Naive thymus-derived CD4-positive, alpha-beta T cell (primary cell): ENCODE measurements around the gene RAB26. TPM values are rescaled to one million over a fixed set of nuclear protein-coding genes. Genes with fewer than 3 reads are reported as not detected.

Experiments
- ATAC-seq: fragments of 150-1000 bp; cut with Tn5 transposase; 2 replicates; pipeline ENCODE4 v1.10.0; 2021; ENCODE audit warnings: mild to moderate bottlenecking, moderate library complexity
- CTCF ChIA-PET: fragments of 350-600 bp; sonication (Branson Sonifier 250); formaldehyde crosslinking; loops from one replicate; lab custom pipeline; 2021; ENCODE audit warnings: antibody characterized with exemption; lab: Charles Lee
- POLR2A ChIA-PET: fragments of 350-600 bp; sonication (Branson Sonifier 250); formaldehyde crosslinking; loops from one replicate; lab custom pipeline; 2021; ENCODE audit warnings: antibody characterized with exemption, inconsistent platforms; lab: Charles Lee
- DNase-seq, 9 donors: peaks; one replicate each; pipeline versions ENCODE4 v3.0.0 to v3.0.0-alpha.2; 2020 to 2022; ENCODE audit warnings: mixed read lengths in 1 of 9
- H3K27ac ChIP-seq: one replicate; pipeline ENCODE4 v1.7.0; 2013; ENCODE audit warnings: mild to moderate bottlenecking, low read depth, low read length, moderate library complexity
- H3K27me3 ChIP-seq, 2 donors: one replicate each; pipeline ENCODE4 v1.7.0; 2013; ENCODE audit warnings: low read length in 2 of 2, mild to moderate bottlenecking in 2 of 2, moderate library complexity in 2 of 2; ENCODE audit not compliant: control insufficient read depth in 2 of 2, insufficient read depth in 2 of 2
- H3K36me3 ChIP-seq, 3 experiments: 1 replicate in 2 of 3; 2 replicates in 1 of 3; pipeline ENCODE4 v1.7.0; 2013; ENCODE audit warnings: low read length in 3 of 3, mild to moderate bottlenecking in 3 of 3, moderate library complexity in 1 of 3; ENCODE audit not compliant: insufficient read depth in 3 of 3, control insufficient read depth in 2 of 3
- H3K4me1 ChIP-seq, 2 donors: one replicate each; pipeline ENCODE4 v1.7.0; 2013; ENCODE audit warnings: low read length in 2 of 2, mild to moderate bottlenecking in 2 of 2, moderate library complexity in 1 of 2; ENCODE audit not compliant: control insufficient read depth in 2 of 2, insufficient read depth in 2 of 2
- H3K4me3 ChIP-seq: 2 replicates; pipeline ENCODE4 v1.7.0; 2013; ENCODE audit warnings: mild to moderate bottlenecking, low read length
- H3K9me3 ChIP-seq, 3 experiments: 1 replicate in 2 of 3; 2 replicates in 1 of 3; pipeline ENCODE4 v1.7.0; 2013; ENCODE audit warnings: low read length in 3 of 3; ENCODE audit not compliant: control insufficient read depth in 2 of 3
- H3K27ac Mint-ChIP-seq, 9 donors: one replicate each; pipeline ENCODE4 v1.8.0; 2020 to 2022; ENCODE audit warnings: mixed read lengths in 9 of 9, mild to moderate bottlenecking in 8 of 9, moderate library complexity in 5 of 9, inconsistent platforms in 2 of 9
- H3K27me3 Mint-ChIP-seq, 5 donors: one replicate each; pipeline ENCODE4 v1.8.0; 2021 to 2022; ENCODE audit warnings: mixed read lengths in 5 of 5, mild to moderate bottlenecking in 1 of 5
- H3K36me3 Mint-ChIP-seq, 5 donors: one replicate each; pipeline ENCODE4 v1.8.0; 2020 to 2022; ENCODE audit warnings: mixed read lengths in 5 of 5, mild to moderate bottlenecking in 3 of 5, inconsistent platforms in 1 of 5
- H3K4me1 Mint-ChIP-seq, 7 donors: one replicate each; pipeline ENCODE4 v1.8.0; 2020 to 2022; ENCODE audit warnings: mixed read lengths in 7 of 7, mild to moderate bottlenecking in 3 of 7, inconsistent platforms in 1 of 7
- H3K4me3 Mint-ChIP-seq, 10 donors: one replicate each; pipeline ENCODE4 v1.8.0; 2020 to 2022; ENCODE audit warnings: mild to moderate bottlenecking in 10 of 10, mixed read lengths in 10 of 10, moderate library complexity in 6 of 10, inconsistent platforms in 2 of 10
- H3K9me3 Mint-ChIP-seq, 11 donors: one replicate each; pipeline ENCODE4 v1.8.0; 2020 to 2022; ENCODE audit warnings: mixed read lengths in 11 of 11, mild to moderate bottlenecking in 4 of 11, inconsistent platforms in 1 of 11, moderate library complexity in 1 of 11
- intact Hi-C, 2 donors: fragments of 100-400 bp; cut with micrococcal nuclease; formaldehyde crosslinking; loops; one replicate each; pipeline ENCODE4 v1.15.1; 2023
- polyA plus RNA-seq, 2 donors: library from polyadenylated mRNA; unstranded; fragments of 300-500 nt; fragmentation: Illumina TruSeq; gene quantifications; one replicate each; pipeline ENCODE4 v1.2.3, GENCODE V29; 2021
- total RNA-seq, 6 experiments: library from RNA in 5 of 6; stranded (reverse) in 5 of 6; gene quantifications; 1 replicate in 5 of 6; 2 replicates in 1 of 6; pipeline ENCODE4 v1.2.3 and lab custom pipeline; 2021 to 2026

Gene RAB26
- total and polyA plus RNA-seq, 7 experiments from 2014 or later: 0.29 to 0.86 (median 0.66) TPM; not detected in 4

- peak overlapping the region in 1 of 9 donors; percentile 17 for H3K27ac Mint-ChIP-seq
- H3K4me1 ChIP-seq: peaks cover 24 to 55% of the 10 kb centered on the region in 2 donors
- intact Hi-C loops: loop anchor here (2.0 to 10.0 kb wide), 3 partner anchors 289 to 657 kb away; partner anchors contain the start of genes NUBP2 (in 2 of the 2), SPSB3 (in 2 of the 2) and TELO2 (in 1 of the 2)
- ChIA-PET CTCF (interaction anchor here (0.6 to 2.0 kb wide), 3 partner anchors 11 to 156 kb away, joined by 3 to 6 read pairs (median 5); no protein-coding TSS in a partner anchor), POLR2A (interaction anchor here (0.6 to 2.0 kb wide), 5 partner anchors 10 to 142 kb away, joined by 3 to 8 read pairs (median 3); partner anchors contain the start of gene PKD1)
- peaks cover 5 to 42% (median 33%) of the 10 kb centered on the region in 7 donors for H3K4me1 Mint-ChIP-seq
- peaks cover 0 to 3% (median 0%) of the 10 kb centered on the region in 5 donors for H3K27me3 Mint-ChIP-seq
- H3K4me3 ChIP-seq: no peak overlapping the region
- no peak overlapping the region for H3K27ac ChIP-seq
- ATAC-seq (no peak), DNase-seq (no peak)
- peak overlapping the region in 8 of 10 donors; percentile 27 to 99 (median 52) for H3K4me3 Mint-ChIP-seq
- peaks cover 0 to 21% (median 0%) of the 10 kb centered on the region in 5 donors for H3K36me3 Mint-ChIP-seq
- no peaks in the 10 kb centered on the region for H3K9me3 ChIP-seq
- H3K9me3 Mint-ChIP-seq: no peaks in the 10 kb centered on the region
- H3K36me3 ChIP-seq: peaks cover 0 to 11% (median 0%) of the 10 kb centered on the region in 3 experiments
- no peaks in the 10 kb centered on the region for H3K27me3 ChIP-seq
Measured at GRCh38 chr16:2151188-2152091, 3.0 kb downstream of the RAB26 start.

- Histone ChIP-seq H3K27me3 (no peaks in the 10 kb centered on the region), H3K27ac (peak overlapping the region; percentile 80), H3K9me3 (no peaks in the 10 kb centered on the region), H3K4me1 (peaks cover 24 to 65% of the 10 kb centered on the region in 2 donors), H3K36me3 (peaks cover 0 to 11% (median 0%) of the 10 kb centered on the region in 3 experiments), H3K4me3 (peak overlapping the region; percentile 79)
- peak overlapping the region in 8 of 9 donors; percentile 15 to 94 (median 74) for H3K27ac Mint-ChIP-seq
- ChIA-PET CTCF (interaction anchor here (0.5 to 3.7 kb wide), 7 partner anchors 11 to 151 kb away, joined by 3 to 30 read pairs (median 3); partner anchors contain the start of genes ECI1, NTHL1 and TSC2), POLR2A (interaction anchor here (0.6 to 4.3 kb wide), 8 partner anchors 8 to 1503 kb away, joined by 3 to 44 read pairs (median 4); partner anchors contain the start of genes ECI1, RNF151 and RPS2)
- peak overlapping the region; percentile 82 to 99 (median 89) for H3K4me3 Mint-ChIP-seq
- H3K27me3 Mint-ChIP-seq: peaks cover 0 to 3% (median 0%) of the 10 kb centered on the region in 5 donors
- DNase-seq (peak in 2 of 9 donors; percentile 21 to 36), ATAC-seq (no peak)
- no peaks in the 10 kb centered on the region for H3K9me3 Mint-ChIP-seq
- peaks cover 0 to 21% (median 0%) of the 10 kb centered on the region in 5 donors for H3K36me3 Mint-ChIP-seq
- intact Hi-C loops: loop anchor here (1.0 to 10.0 kb wide), 6 partner anchors 13 to 658 kb away; partner anchors contain the start of genes NUBP2 (in 2 of the 2), SPSB3 (in 2 of the 2), NDUFB10 (in 1 of the 2) and TELO2 (in 1 of the 2)
- peaks cover 19 to 57% (median 40%) of the 10 kb centered on the region in 7 donors for H3K4me1 Mint-ChIP-seq
Measured at GRCh38 chr16:2152695-2153506, 4.5 kb downstream of the RAB26 start.

GRCh38 chr16:2154533-2155090 is 6.2 kb downstream of the RAB26 start:
- peaks cover 0 to 21% (median 0%) of the 10 kb centered on the region in 5 donors for H3K36me3 Mint-ChIP-seq
- H3K27ac ChIP-seq: peak overlapping the region; percentile 80
- no peaks in the 10 kb centered on the region for H3K27me3 ChIP-seq
- ChIA-PET POLR2A (interaction anchor here (0.6 to 4.3 kb wide), 47 partner anchors 8 to 1775 kb away, joined by 3 to 44 read pairs (median 5); partner anchors contain the start of genes ATP6V0C, BRICD5, E4F1 and ECI1), CTCF (interaction anchor here (1.3 to 3.7 kb wide), 6 partner anchors 11 to 189 kb away, joined by 3 to 30 read pairs (median 8); partner anchors contain the start of gene PKD1)
- no peak for ATAC-seq
- H3K4me3 Mint-ChIP-seq: peak overlapping the region; percentile 82 to 99 (median 89)
- no peaks in the 10 kb centered on the region for H3K9me3 Mint-ChIP-seq
- H3K4me3 ChIP-seq: peak overlapping the region; percentile 79
- peaks cover 0 to 11% (median 0%) of the 10 kb centered on the region in 3 experiments for H3K36me3 ChIP-seq
- H3K9me3 ChIP-seq: no peaks in the 10 kb centered on the region
- peaks cover 0 to 3% (median 0%) of the 10 kb centered on the region in 5 donors for H3K27me3 Mint-ChIP-seq
- peak in 1 of 9 donors; percentile 58 for DNase-seq
- peaks cover 20 to 63% (median 45%) of the 10 kb centered on the region in 7 donors for H3K4me1 Mint-ChIP-seq
- H3K4me1 ChIP-seq: peaks cover 23 to 57% of the 10 kb centered on the region in 2 donors
- intact Hi-C loops: loop anchor here (1.0 to 10.0 kb wide), 18 partner anchors 18 to 847 kb away; partner anchors contain the start of genes E4F1 (in 2 of the 2), MLST8 (in 2 of the 2), NUBP2 (in 2 of the 2) and RNPS1 (in 2 of the 2)
- peak overlapping the region; percentile 70 to 94 (median 86) for H3K27ac Mint-ChIP-seq

- H3K4me1 Mint-ChIP-seq: peaks cover 20 to 59% (median 44%) of the 10 kb centered on the region in 7 donors
- Histone ChIP-seq H3K9me3 (no peaks in the 10 kb centered on the region), H3K27ac (peak within 1 kb of the TSS; percentile 80), H3K4me3 (peak within 1 kb of the TSS; percentile 79), H3K4me1 (peaks cover 21 to 52% of the 10 kb centered on the region in 2 donors), H3K36me3 (peaks cover 0 to 11% (median 0%) of the 10 kb centered on the region in 3 experiments), H3K27me3 (no peaks in the 10 kb centered on the region)
- H3K27ac Mint-ChIP-seq: peak within 1 kb of the TSS; percentile 78 to 95 (median 91)
- peak; percentile 95 for ATAC-seq
- ChIA-PET POLR2A (interaction anchor here (0.6 to 4.3 kb wide), 56 partner anchors 8 to 1922 kb away, joined by 3 to 44 read pairs (median 5); partner anchors contain the start of genes AMDHD2, ATP6V0C, BRICD5 and E4F1), CTCF (interaction anchor here (0.8 to 3.7 kb wide), 8 partner anchors 12 to 190 kb away, joined by 3 to 30 read pairs (median 4); partner anchors contain the start of gene PKD1)
- peak within 1 kb of the TSS; percentile 85 to 99 (median 94) for H3K4me3 Mint-ChIP-seq
- H3K36me3 Mint-ChIP-seq: peaks cover 0 to 21% (median 0%) of the 10 kb centered on the region in 5 donors
- H3K9me3 Mint-ChIP-seq: no peaks in the 10 kb centered on the region
- no peaks in the 10 kb centered on the region for H3K27me3 Mint-ChIP-seq
- peak; percentile 85 to 99 (median 98) for DNase-seq
- intact Hi-C loops: loop anchor here (1.0 to 10.0 kb wide), 18 partner anchors 19 to 848 kb away; partner anchors contain the start of genes E4F1 (in 2 of the 2), MLST8 (in 2 of the 2), NUBP2 (in 2 of the 2) and RNPS1 (in 2 of the 2)
Measured at GRCh38 chr16:2155091-2155950, 6.9 kb downstream of the RAB26 start, which contains the start of gene TRAF7. Gene TRAF7, plus strand, starts transcription at chr16:2155782. Its CDS starts 8,139 bp downstream, at chr16:2163921.
